Heart left ventricle (tissue), 16 donors: ENCODE data around the gene TARBP2. TPM values are rescaled to one million over a fixed set of nuclear protein-coding genes. Genes with fewer than 3 reads are reported as not detected.

ENCODE experiments used
- ATAC-seq, 4 donors: fragments of 200-7000 bp; cut with Tn5 transposase; one replicate each; pipeline ENCODE4 v1.9.1; 2020 to 2022; ENCODE audit warnings: moderate library complexity in 4 of 4, mild to moderate bottlenecking in 3 of 4, moderate number of reproducible peaks in 1 of 4
- DNase-seq, 5 donors: peaks; one replicate each; pipeline ENCODE4 v3.0.0-alpha.2; 2020
- H3K27ac ChIP-seq, 12 donors: fragments of 200-600 bp; sonication (generic) in 4 of 12; one replicate each; pipeline versions ENCODE4 v1.5.0 to v1.8.0; 2016 to 2022; ENCODE audit warnings: mild to moderate bottlenecking in 2 of 12
- H3K27me3 ChIP-seq, 9 donors: fragments of 200-600 bp; sonication (generic) in 2 of 9; one replicate each; pipeline versions ENCODE4 v1.5.1 to v1.8.0; 2016 to 2022; ENCODE audit warnings: mild to moderate bottlenecking in 3 of 9
- H3K36me3 ChIP-seq, 9 donors: fragments of 200-600 bp; sonication (generic) in 2 of 9; one replicate each; pipeline versions ENCODE4 v1.5.0 to v1.8.0; 2018 to 2022; ENCODE audit warnings: mild to moderate bottlenecking in 2 of 9
- H3K4me1 ChIP-seq, 12 donors: fragments of 200-600 bp; sonication (generic) in 4 of 12; one replicate each; pipeline versions ENCODE4 v1.5.0 to v1.8.0; 2016 to 2022; ENCODE audit warnings: mild to moderate bottlenecking in 3 of 12
- H3K4me3 ChIP-seq, 12 donors: fragments of 200-600 bp; sonication (generic) in 4 of 12; one replicate each; pipeline versions ENCODE4 v1.5.0 to v1.8.0; 2017 to 2022; ENCODE audit warnings: mild to moderate bottlenecking in 9 of 12, moderate library complexity in 4 of 12
- H3K9me3 ChIP-seq, 12 donors: fragments of 200-600 bp; sonication (generic) in 4 of 12; one replicate each; pipeline versions ENCODE4 v1.5.0 to v1.8.0; 2016 to 2022; ENCODE audit warnings: mild to moderate bottlenecking in 1 of 12
- CTCF ChIP-seq, 12 donors: fragments of 200-600 bp; sonication (generic) in 4 of 12; IDR thresholded peaks; one replicate each; pipeline versions ENCODE4 v1.5.0 to v1.8.0; 2018 to 2022; ENCODE audit warnings: antibody characterized with exemption in 12 of 12, mild to moderate bottlenecking in 5 of 12
- POLR2A ChIP-seq, 2 donors: fragments of 450-650 bp; IDR thresholded peaks; one replicate each; pipeline ENCODE4 v1.6.1; 2017; ENCODE audit warnings: antibody characterized with exemption in 2 of 2, mild to moderate bottlenecking in 2 of 2, moderate library complexity in 2 of 2
- WGBS, 4 donors: extraction: QIAGEN DNeasy Blood & Tissue Kit in 2 of 4; methylation state at CpG; one replicate each; pipeline versions ENCODE4 v1.1.5 to v1.1.7; 2013 to 2018; 5-methylcytosine and 5-hydroxymethylcytosine counted together
- intact Hi-C, 10 donors: fragments of 100-400 bp; cut with DNase I; formaldehyde crosslinking; loops; one replicate each; pipeline versions ENCODE4 v1.11.1 to v1.14.2; 2022
- polyA plus RNA-seq, 2 donors: library from polyadenylated mRNA; stranded (reverse); fragments of 200-250 nt; gene quantifications; one replicate each; pipeline ENCODE4 v1.2.3, GENCODE V29; 2013
- total RNA-seq, 9 donors: library from RNA; depleted of rRNA in 2 of 9; stranded (reverse); fragments of >200 nt in 2 of 9; fragmentation: NEBNext Ultra II Directional in 3 of 9; extraction: Animal tissue kit (Norgen Biotek cat#: 25700) in 3 of 9; gene quantifications; one replicate each; pipeline versions ENCODE4 v1.1.0 to v1.2.4, GENCODE V29; 2016 to 2023
- donor health status: ischemic (EF 13 %, LVEDD 7.1; RV severe dilation, severe dysfunction).
- donor health status: healthy with polysubstance abuse.
- donor health status: DM: no; HTN: yes; CAD: no.
- donor health status: DM: no; HTN: no; CAD: no.
- donor health status: ischemic (EF 25% LVEDD 6.9; RV normal size, moderate dysfunction).
- donor health status: ischemic (EF 25% LVEDD 5.7; RV mildly dilated, moderate dysfunction).
- donor health status: healthy.
- donor health status: DM: yes; HTN: yes; CAD: no.
- donor health status: ischemic (EF 35%, LVEDD 5.7; RV mildly dilated, moderate dysfunction).
- donor health status: nonischemic (EF 11% LVEDD 7.7; RV severe dilation, severe dysfunction).
- donor health status: DM: yes; HTN: yes; CAD: no.
- donor health status: PGD.
- donor health status: ischemic (EF 29% LVEDD 5.4; RV normal size, mild dysfunction).
- donor health status: nonischemic (EF 23%, LVEDD 6.1; RV moderate dilation, normal function).

TARBP2 gene
- total and polyA plus RNA-seq, 11 donors, result 7.8 to 23.5 (median 11.9) TPM

- DNase-seq (no peak), ATAC-seq (no peak)
- 79 to 90% (median 87%) methylated on average over 9 to 10 of the region's 10 CpGs for WGBS, 4 donors
- Histone ChIP-seq H3K27me3 (no peaks in the 10 kb centered on the region), H3K36me3 (peaks cover 0 to 42% (median 26%) of the 10 kb centered on the region in 9 donors), H3K9me3 (no peaks in the 10 kb centered on the region), H3K4me1 (peaks cover 5 to 43% (median 30%) of the 10 kb centered on the region in 12 donors), H3K27ac (peak overlapping the region in 1 of 12 donors; percentile 10), H3K4me3 (no peak overlapping the region)
- intact Hi-C loops, result loop anchor here in 9 of 10 donors (5.0 to 10.0 kb wide), 6 partner anchors 78 to 290 kb away; partner anchors contain the start of genes AAAS (in 6 of the 9) and AMHR2 (in 1 of the 9)
- TF ChIP-seq CTCF (IDR thresholded peaks at IDR 0.05) (no peak), POLR2A (IDR thresholded peaks at IDR 0.05) (no peak)
These were observed 4.0 kb downstream of the TARBP2 start for GRCh38 chr12:53505086-53505485.

- Histone ChIP-seq H3K27me3 (no peaks in the 10 kb centered on the region), H3K9me3 (no peaks in the 10 kb centered on the region), H3K27ac (peak overlapping the region in 1 of 12 donors; percentile 10), H3K4me1 (peaks cover 5 to 40% (median 27%) of the 10 kb centered on the region in 12 donors), H3K36me3 (peaks cover 0 to 49% (median 32%) of the 10 kb centered on the region in 9 donors), H3K4me3 (no peak overlapping the region)
- ATAC-seq, result no peak
- WGBS, 4 donors, result 83 to 90% (median 85%) methylated on average over 13 to 19 of the region's 19 CpGs
- intact Hi-C loops, result loop anchor here in 9 of 10 donors (2.0 to 10.0 kb wide), 7 partner anchors 79 to 291 kb away; partner anchors contain the start of genes AAAS (in 6 of the 9) and AMHR2 (in 1 of the 9)
- TF ChIP-seq POLR2A (IDR thresholded peaks at IDR 0.05) (no peak), CTCF (IDR thresholded peaks at IDR 0.05) (no peak)
- no peak for DNase-seq
These were observed 4.7 kb downstream of the TARBP2 start for GRCh38 chr12:53505555-53506449.

- WGBS, 4 donors, result 20 to 46% (median 29%) methylated on average over 2 of the region's 2 CpGs
- intact Hi-C loops, result loop anchor here in 9 of 10 donors (2.0 to 10.0 kb wide), 7 partner anchors 79 to 292 kb away; partner anchors contain the start of genes AAAS (in 6 of the 9) and AMHR2 (in 1 of the 9)
- Histone ChIP-seq H3K36me3 (peaks cover 0 to 55% (median 38%) of the 10 kb centered on the region in 9 donors), H3K4me3 (no peak overlapping the region), H3K4me1 (peaks cover 5 to 40% (median 27%) of the 10 kb centered on the region in 12 donors), H3K9me3 (no peaks in the 10 kb centered on the region), H3K27ac (no peak overlapping the region), H3K27me3 (no peaks in the 10 kb centered on the region)
- ATAC-seq (no peak), DNase-seq (no peak)
- no peak for TF ChIP-seq POLR2A (IDR thresholded peaks at IDR 0.05)
- TF ChIP-seq CTCF (IDR thresholded peaks at IDR 0.05), result no peak
These were observed 5.3 kb downstream of the TARBP2 start for GRCh38 chr12:53506450-53506785.
